Muscle of back (tissue), 11 donors: ENCODE measurements around the gene PANK1. TPM values are rescaled to one million over a fixed set of nuclear protein-coding genes. Genes with fewer than 3 reads are reported as not detected.

Experiments used
- DNase-seq, 3 donors: peaks; one replicate each; pipeline versions ENCODE4 v3.0.0 to v3.0.0-alpha.2; 2013
- polyA plus RNA-seq, 10 donors: library from polyadenylated mRNA; unstranded; fragments of 120-200 nt; gene quantifications; one replicate each; pipeline ENCODE4 v1.2.1, GENCODE V29; 2013; ENCODE audit not compliant: insufficient read length in 10 of 10

PANK1 gene
- polyA plus RNA-seq, 10 donors: 10.3 to 21.7 (median 14.3) TPM

DNA sequence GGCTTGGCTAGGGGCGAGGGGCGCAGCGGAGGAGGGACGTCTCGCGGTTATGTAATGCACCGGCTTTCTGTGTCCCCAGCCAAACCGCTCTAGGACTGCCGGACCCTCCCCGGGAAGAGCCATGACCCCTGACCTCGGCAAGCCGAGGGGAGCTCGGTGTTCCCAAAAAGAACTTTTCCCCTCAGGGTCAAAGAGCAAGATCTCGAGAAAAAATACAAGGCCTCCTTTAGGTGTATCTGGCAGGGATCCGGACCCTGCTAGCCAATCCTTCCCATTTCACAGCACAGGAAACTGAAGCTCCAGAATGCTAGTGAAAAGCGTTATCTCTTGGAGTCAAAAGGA is 109.1 kb downstream of the PANK1 start:
- DNase-seq: no peak

DNA sequence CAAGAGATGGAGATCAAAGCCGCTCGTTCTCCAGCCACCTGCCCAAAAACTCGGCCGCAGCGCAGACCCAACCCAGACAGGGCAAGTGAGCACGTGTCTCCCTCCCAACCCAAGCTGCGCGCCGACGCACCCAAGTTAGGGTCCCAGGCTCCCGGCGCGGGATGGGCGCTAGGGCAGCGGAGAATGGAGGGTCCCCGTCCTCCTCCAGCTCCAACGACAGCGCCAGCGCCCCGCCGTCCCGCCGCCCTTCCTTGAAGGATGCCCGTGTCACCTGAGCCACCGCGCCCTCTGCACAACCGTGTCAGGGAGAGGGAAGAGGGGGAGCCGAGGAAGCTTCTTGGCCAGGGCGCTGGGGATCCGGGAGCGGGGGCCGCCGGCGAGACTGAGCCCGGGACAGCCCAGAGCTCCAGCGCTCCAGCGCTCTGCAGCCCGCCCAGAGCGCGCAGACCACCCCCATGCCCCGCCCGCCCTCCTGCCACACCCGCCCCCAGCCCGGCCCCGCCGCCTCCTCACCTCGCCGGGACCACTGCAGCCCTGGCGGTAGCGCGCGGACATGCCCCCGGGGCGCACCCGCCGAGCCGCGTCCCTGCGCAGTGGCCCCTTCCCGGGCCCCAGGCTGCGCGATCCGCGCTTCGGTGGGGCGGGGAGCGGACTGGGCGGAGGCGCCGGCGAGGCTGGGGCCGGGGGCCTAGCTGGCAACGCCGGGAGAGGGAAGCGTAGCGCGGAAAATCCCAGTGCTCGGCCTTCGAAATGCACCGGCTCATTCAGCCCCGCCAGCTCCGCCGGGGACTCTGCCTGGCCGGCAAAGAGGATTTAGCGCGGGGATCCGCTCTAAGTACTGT is 109.7 kb downstream of the PANK1 start, which contains the start of gene SLC16A12:
TSS of gene SLC16A12 (minus strand) at position 424 of the 842 bp plus-strand sequence. CDS start 73,016 bp downstream, outside the sequence.
- peak in 2 of 3 donors; percentile 44 to 78 for DNase-seq

DNA sequence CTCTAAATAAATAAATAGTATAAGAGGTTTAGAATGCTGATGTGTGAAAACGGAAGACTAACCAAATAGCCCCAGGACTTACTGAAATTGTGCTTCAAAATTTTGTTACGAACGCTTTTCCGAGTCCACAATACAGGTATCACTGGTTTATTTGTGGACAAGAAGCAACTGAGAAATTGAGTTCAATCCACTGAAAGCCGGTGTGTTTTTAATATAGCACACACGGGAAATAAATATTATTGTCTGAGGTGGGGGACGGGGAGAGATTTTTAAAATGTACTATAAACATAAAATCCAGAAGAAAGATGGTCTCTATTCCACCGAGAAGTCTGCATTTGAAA is 110.2 kb downstream of the PANK1 start:
- DNase-seq: no peak

Other genes starting within 250 kb of the PANK1 start
- gene IFIT5, start 230.7 kb downstream of the PANK1 start, polyA plus RNA-seq: 10 to 100 TPM; 10.3 to 14.9 (median 12.2) TPM
- gene SLC16A12, start 109.6 kb downstream of the PANK1 start, polyA plus RNA-seq: 1 to 10 TPM in 9 of 10 donors, under 1 TPM in 1; 0.86 to 2.6 (median 1.5) TPM
- gene KIF20B, start 56.3 kb upstream of the PANK1 start, polyA plus RNA-seq: 10 to 100 TPM in 2 of 10 donors, 1 to 10 TPM in 8; 5.8 to 13.1 (median 8.3) TPM